Sigmoid colon (tissue), 4 donors: ENCODE measurements around the gene MSTO1.
"Not testable (repeated sequence)": the region's sequence is repeated elsewhere in the genome, so short reads cannot be mapped to it uniquely, and the experiment has no call there.

Source experiments
- CTCF ChIP-seq, 4 experiments: fragments of 450-650 bp in 3 of 4; fragments of 200-600 bp in 1 of 4; IDR thresholded peaks; one replicate each; pipeline ENCODE4 v1.5.1; 2016 to 2019; ENCODE audit warnings: antibody characterized with exemption in 4 of 4, mild to moderate bottlenecking in 3 of 4, moderate library complexity in 2 of 4
- POLR2A ChIP-seq, 2 donors: fragments of 450-650 bp; IDR thresholded peaks; one replicate each; pipeline ENCODE4 v1.6.1; 2016; ENCODE audit warnings: antibody characterized with exemption in 2 of 2, mild to moderate bottlenecking in 2 of 2, moderate library complexity in 2 of 2
- POLR2AphosphoS5 ChIP-seq, 4 donors: sonication (generic); formaldehyde crosslinking; IDR thresholded peaks; one replicate each; pipeline ENCODE4 v1.6.1; 2017; ENCODE audit warnings: antibody characterized with exemption in 4 of 4

GRCh38 chr1:155661239-155661638, 51.2 kb downstream of the MSTO1 start:
- not testable (repeated sequence) for TF ChIP-seq CTCF, POLR2A, POLR2AphosphoS5 (IDR thresholded peaks at IDR 0.05)
